Cerebellar cortex (tissue), 1 donor: Measurements from ENCODE around the gene APCDD1.
A peak's percentile ranks its signal among the peaks of the same experiment; 100 is the strongest.
"Not testable (repeated sequence)": the region's sequence is repeated elsewhere in the genome, so short reads cannot be mapped to it uniquely, and the experiment has no call there.

Experiments used
- DNase-seq: peaks from one replicate; pipeline ENCODE4 v3.0.0-alpha.2; 2015; ENCODE audit warnings: low spot score

Gene APCDD1

DNA sequence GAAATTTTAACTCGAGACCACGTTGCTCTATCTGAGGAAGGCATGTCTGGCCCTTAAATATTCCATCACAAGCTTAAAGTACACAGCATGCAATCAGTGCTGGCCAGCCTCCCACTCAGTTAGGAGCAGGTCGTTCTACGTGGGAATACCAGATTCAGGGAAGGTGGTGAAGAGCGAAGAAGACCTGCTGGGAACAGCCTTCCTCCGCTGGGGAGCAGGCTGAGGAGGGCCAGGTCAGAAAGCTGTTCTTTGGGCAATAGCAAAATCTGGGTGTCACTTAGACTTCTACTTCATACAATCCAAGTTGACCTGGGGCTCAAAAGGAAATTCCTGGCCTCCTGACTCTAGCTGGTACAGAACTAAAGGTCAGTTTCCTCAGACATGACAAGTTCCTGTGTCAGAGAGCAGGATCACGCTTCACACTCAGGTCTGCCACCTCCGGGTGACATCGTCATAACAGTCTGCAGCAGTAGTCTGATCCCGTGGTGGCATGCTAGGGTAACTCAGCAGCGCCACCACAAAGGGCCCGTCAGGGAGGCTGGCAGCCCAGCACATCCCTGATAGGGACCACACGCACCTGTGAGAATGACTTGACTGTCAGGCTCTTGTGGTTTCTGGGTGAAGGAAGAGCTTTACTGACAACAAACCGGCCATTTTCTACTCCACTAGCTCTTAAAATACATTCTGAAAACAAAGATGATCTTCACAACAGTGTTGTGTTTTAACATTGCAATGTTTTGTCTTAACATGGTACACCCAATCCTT is 36.1 kb downstream of the APCDD1 start:
- DNase-seq, result no peak

- DNase-seq, result no peak
These were observed 41.5 kb downstream of the APCDD1 start for GRCh38 chr18:10495936-10496335.

DNA sequence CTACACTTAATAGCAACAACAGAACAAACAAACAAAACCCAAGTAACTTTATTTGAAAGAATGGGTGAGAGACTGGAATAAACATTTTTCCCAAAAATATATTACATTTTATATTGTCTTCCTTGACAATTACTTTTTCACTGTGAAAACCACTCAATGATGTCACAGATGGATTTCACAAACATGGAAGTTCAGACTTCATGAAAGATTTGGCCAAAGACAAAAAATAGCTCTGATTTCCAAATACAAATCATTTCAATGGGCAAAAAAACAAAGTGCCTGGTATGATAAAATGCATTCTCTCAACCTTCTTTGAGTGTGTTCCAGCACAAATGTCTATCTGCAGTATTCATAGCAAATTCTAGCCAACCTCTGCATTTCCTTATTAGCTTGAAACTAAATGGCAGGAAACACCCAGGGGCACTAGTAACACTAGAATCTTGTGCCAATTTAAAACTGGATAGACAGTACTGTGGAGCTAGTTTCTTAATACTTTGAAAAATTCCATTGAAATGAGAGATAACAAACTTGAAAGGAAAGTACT is 42.8 kb downstream of the APCDD1 start:
- no peak for DNase-seq

DNA sequence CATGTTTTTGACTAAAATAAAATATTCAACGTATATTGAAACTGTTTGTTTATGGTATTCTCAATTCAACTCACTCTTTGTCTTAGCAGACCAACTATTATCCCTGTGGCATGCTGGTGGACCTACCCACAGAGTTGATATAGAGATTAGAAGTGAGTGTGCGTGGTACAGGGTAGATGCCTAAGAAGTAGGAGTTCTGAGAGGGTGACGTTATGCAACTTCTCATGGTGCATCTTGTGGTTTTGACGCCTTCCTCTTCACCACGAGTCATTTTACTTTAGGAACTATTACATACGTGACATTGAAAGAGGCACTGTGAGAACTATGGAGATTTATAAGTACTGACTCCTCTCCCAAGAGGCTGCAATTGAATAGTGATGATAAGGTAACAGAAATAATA is 44.8 kb downstream of the APCDD1 start:
- no peak for DNase-seq

GRCh38 chr18:10500038-10500437 is 45.6 kb downstream of the APCDD1 start:
- no peak for DNase-seq

DNA sequence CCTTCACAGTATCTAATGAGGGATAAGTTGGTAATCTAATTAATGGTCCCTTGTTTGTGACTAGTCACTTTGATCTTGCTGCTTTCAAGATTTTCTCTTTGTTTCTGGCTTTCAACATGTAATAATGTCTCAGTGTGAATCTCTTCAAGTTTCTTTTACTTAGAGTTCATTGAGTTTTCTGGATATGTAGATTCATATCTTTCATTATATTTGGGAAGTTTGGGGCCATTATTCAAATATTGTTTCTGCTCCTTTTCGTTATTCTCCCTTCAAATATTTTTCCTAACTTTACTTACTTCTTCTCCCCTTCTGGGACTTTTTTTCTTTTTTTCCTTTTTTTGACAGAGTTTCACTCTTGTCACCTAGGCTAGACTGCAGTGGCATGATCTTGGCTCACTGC is 50.3 kb downstream of the APCDD1 start:
- DNase-seq, result no peak

DNA sequence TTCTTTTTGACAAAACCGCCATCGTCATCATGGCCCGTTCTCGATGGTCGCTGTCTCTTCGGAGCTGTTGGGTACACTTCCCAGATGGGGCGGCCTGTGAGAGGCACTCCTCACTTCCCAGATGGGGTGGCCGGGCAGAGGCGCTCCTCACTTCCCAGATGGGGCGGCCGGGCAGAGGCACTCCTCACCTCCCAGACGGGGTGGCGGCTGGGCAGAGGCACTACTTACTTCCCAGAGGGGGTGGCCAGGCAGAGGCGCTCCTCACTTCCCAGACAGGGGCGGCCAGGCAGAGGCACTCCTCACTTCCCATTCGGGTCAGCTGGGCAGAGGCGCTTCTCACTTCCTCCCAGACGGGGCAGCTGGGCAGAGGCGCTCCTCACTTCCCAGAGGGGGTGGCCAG is 51.5 kb downstream of the APCDD1 start:
- not testable (repeated sequence) for DNase-seq

- DNase-seq, result no peak
These were observed 54.2 kb downstream of the APCDD1 start for GRCh38 chr18:10508591-10508990.

DNA sequence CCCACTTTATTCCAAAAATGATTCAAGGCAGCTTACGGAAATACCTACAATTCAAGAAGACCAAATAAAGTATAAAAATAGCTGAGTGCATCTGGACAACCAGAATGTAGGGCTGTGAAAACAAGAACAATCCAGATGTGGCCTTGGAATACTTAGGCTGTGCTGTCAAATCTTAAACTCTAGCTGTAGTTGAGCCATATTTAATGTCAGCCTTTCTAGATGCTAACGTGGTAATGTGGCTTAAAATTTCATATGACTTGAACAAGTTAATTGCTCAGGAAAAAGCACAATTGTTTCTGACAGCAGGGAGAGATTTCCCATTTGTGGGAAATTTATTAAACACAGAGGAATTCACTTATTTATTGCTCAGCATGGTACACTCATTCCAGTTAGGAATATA is 56.8 kb downstream of the APCDD1 start:
- DNase-seq, result no peak

- DNase-seq, result no peak
These were observed 59.6 kb downstream of the APCDD1 start for GRCh38 chr18:10514082-10514481.

DNA sequence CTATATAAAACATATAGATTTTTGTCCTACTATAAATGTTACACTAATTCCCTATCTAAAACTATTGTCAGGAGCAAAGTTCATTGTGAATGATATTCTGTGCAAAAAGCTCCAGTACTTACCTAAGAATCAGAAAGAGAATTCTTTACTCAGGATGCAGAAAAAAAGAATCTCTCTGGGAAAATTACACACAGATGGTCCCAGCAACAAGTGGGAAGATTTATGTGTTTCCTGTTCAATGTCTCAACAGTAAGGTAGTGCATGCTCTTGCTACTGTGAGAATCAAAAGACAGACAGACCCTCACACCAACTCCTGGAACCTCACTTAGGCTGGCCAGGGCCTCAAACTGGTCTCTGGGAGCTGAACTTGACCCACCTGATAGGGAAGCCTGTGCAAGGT is 60.2 kb downstream of the APCDD1 start:
- DNase-seq, result no peak

GRCh38 chr18:10515456-10515855 is 61.0 kb downstream of the APCDD1 start:
- DNase-seq, result no peak

- no peak for DNase-seq
These were observed 61.6 kb downstream of the APCDD1 start for GRCh38 chr18:10516078-10516477.

DNA sequence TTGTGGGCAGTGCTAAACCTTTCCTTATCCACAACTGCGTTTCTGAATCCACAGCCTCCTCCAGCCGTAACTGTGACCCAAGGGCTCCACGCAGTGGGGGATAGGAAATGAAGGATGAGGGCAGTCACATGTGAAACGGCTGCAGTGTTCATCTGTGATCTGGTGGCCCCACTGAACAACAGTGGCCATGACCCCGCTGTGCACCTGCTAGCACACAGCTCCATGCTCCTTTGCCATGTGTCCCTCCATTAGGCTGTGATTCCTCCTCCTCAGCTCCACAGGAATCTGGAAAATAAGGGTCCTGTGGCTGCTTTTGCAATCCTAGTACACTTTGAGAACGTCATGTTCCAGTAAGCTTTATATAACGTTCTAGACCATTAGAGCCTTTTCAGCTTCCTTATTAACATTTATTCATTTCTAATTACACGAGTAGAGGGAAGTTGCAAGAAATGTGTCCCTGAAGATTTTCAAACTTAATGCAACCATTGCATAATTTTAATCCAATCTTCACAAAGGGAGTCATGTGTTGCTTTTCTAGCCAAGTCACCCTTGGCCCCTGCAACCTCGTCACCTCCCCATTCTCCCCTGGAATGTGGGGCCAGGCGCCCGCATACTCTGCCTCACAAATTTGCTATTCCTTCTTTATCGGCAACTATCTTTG is 64.3 kb downstream of the APCDD1 start:
- no peak for DNase-seq

DNA sequence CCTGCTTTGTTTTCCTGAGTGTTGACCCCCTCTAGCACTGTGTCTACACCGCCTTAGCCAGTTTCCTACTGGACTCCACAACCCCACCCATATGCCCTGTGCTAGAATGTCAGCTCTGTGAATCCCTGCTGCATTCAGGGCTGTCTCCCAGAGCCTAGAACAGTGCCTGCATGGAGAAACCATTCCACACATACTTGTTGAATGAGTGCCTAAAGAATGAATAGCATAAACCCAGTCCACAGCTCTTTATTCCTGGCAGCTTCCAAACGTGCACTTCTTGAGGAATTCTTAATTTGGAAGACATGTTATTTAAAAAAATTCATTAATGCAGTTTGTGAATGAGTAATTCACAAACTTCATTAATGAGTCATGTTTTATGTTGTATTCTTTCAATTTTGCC is 64.9 kb downstream of the APCDD1 start:
- DNase-seq, result no peak

DNA sequence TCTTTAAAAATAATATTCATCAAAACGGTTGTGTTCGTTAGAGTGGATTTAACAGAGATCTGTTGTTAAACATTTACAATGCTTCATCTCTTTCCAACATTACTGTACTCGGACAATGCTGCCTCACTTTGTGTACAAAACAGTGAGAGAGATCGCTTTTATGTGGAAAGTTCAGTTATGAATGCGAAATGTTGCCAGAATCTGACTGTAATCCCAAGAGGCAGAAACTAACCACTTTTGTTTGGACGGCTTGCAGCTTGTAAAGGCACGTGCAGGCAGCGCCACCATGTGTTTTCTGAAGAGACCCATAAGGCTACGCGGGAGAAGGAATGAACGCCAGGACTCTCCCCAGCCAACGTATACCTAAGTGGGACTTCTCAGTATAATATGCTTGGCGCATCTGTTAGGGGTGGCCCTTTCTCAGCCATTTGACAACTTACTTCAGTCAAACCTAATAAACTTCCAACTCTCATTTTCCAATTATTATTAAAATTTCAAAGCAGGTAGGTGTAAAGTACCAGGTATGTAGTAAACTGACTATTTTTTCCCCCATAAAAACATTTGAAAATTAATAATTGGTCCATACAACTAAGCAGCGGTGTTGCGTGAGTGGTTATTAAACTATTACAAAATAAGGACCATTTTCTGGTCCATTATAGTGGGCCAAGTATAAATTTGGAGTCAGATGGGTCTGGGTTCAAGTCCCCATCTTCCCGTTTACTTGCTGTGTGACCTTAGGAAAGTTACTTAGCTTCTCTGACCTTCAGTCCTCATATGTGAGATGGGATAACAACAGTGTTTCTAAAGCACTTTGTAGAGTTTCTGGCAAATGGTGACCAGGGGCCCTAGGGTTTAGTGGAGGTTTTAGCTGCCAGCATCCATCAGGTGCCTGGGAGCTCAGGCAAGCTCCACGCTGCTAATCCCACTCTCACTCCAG is 65.8 kb downstream of the APCDD1 start:
- DNase-seq, result peak; percentile 73

DNA sequence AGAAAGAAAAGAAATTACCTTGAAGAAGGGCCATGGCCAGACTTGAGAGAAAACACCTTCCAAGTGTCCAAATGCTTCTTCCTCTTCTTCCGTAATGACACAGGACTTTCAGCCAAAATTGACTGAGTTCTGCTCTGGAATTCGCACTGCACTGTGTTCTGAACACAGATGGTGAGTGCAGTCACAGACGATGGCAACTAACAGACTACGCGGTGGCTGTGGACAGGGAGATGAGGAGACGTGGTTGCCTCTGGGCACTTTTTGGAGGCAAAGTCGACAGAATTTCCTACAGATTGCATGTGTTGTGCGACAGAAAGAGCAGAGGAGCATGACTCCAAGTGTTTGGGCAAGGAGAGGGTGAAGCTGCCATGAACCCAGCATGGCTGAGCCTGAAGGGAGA is 67.1 kb downstream of the APCDD1 start:
- no peak for DNase-seq

- DNase-seq, result no peak
These were observed 68.1 kb downstream of the APCDD1 start for GRCh38 chr18:10522574-10522973.

GRCh38 chr18:10523544-10523943 is 69.1 kb downstream of the APCDD1 start:
- no peak for DNase-seq

GRCh38 chr18:10524507-10525370 is 70.3 kb downstream of the APCDD1 start:
- DNase-seq, result no peak

GRCh38 chr18:10525371-10525691 is 70.9 kb downstream of the APCDD1 start:
- no peak for DNase-seq
